ENCODE results near the gene SPATA31D3.

- TF ChIP-seq POLR2A (IDR thresholded peaks at IDR 0.05) (no peak), CTCF (IDR thresholded peaks at IDR 0.05) (no peak)
Measured at GRCh38 chr9:81981883-81982282, 38.6 kb downstream of the SPATA31D3 start.

Data from uterus (tissue), 2 donors.